ENCODE data around the gene CPLX1. TPM values are rescaled to one million over a fixed set of nuclear protein-coding genes. Genes with fewer than 3 reads are reported as not detected.

Gene CPLX1
- total RNA-seq, 1 experiment from 2014 or later: 3.9 TPM

GRCh38 chr4:854356-854755 is 28.4 kb upstream of the CPLX1 start:
- TF ChIP-seq CTCF (conservative IDR thresholded peaks at IDR 0.05) (no peak), EZH2 (IDR thresholded peaks at IDR 0.05; ENCODE audit: low read depth) (no peak)
- Histone ChIP-seq H3K4me3 (no peak overlapping the region), H3K36me3 (ENCODE audit: low read depth) (no peaks in the 10 kb centered on the region; the same call in 1 of the 2 replicates), H3K27me3 (ENCODE audit: insufficient read depth, low read depth) (no peaks in the 10 kb centered on the region), H3F3A (ENCODE audit: insufficient read depth, low read depth) (no peaks in the 10 kb centered on the region), H3K27ac (no peak overlapping the region), H3K4me2 (no peak overlapping the region), H3K4me1 (replicated peaks; ENCODE audit: insufficient read depth) (no peaks in the 10 kb centered on the region), H3K79me2 (ENCODE audit: low read depth) (no peaks in the 10 kb centered on the region), H2AFZ (no peak overlapping the region), H4K20me1 (ENCODE audit: insufficient read depth) (no peaks in the 10 kb centered on the region), H3K9me2 (ENCODE audit: insufficient read depth) (no peaks in the 10 kb centered on the region), H3K9me3 (ENCODE audit: insufficient read depth, low read depth) (no peaks in the 10 kb centered on the region)
- no TSS peak for BruUV-seq (replicated peaks)
- POLR2A ChIA-PET (ENCODE audit: unreplicated experiment): no interaction called here
- DNase-seq: no peak
- intact Hi-C loops (cut with micrococcal nuclease; ENCODE audit: unreplicated experiment): no loop called here
- CTCF ChIA-PET: no interaction called here

DNA sequence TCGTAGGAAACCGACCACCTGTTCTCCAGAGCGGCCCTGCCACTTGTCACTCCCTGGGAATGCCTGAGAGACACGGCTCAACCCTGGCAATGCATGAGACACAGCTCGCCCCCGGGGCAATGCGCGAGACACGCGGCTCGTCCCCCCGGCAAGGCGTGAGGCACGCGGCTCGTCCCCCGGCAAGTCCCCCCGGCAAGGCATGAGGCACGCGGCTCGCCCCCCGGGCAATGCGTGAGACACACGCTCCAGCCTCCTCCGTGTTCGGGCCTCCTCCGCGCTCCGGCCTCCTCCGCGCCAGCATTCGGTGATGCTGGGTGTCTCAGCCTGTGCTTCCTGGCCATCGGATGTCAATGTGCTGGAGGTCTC is 27.5 kb upstream of the CPLX1 start:
- Histone ChIP-seq H3K36me3 (ENCODE audit: low read depth) (no peaks in the 10 kb centered on the region; the same call in 1 of the 2 replicates), H3K4me3 (no peak overlapping the region), H3K27me3 (ENCODE audit: insufficient read depth, low read depth) (no peaks in the 10 kb centered on the region), H3K79me2 (ENCODE audit: low read depth) (no peaks in the 10 kb centered on the region), H2AFZ (no peak overlapping the region), H4K20me1 (ENCODE audit: insufficient read depth) (no peaks in the 10 kb centered on the region), H3F3A (ENCODE audit: insufficient read depth, low read depth) (no peaks in the 10 kb centered on the region), H3K4me1 (replicated peaks; ENCODE audit: insufficient read depth) (no peaks in the 10 kb centered on the region), H3K27ac (no peak overlapping the region), H3K4me2 (no peak overlapping the region), H3K9me2 (ENCODE audit: insufficient read depth) (no peaks in the 10 kb centered on the region), H3K9me3 (ENCODE audit: insufficient read depth, low read depth) (no peaks in the 10 kb centered on the region)
- ChIA-PET POLR2A (ENCODE audit: unreplicated experiment) (no interaction called here), CTCF (no interaction called here)
- DNase-seq: no peak
- TF ChIP-seq EZH2 (IDR thresholded peaks at IDR 0.05; ENCODE audit: low read depth) (no peak), CTCF (conservative IDR thresholded peaks at IDR 0.05) (no peak)
- intact Hi-C loops (cut with micrococcal nuclease; ENCODE audit: unreplicated experiment): no loop called here
- BruUV-seq (replicated peaks): no TSS peak

- H3K79me2 ChIP-seq (ENCODE audit: low read depth): no peaks in the 10 kb centered on the region
- no peaks in the 10 kb centered on the region for H3K27me3 ChIP-seq (ENCODE audit: insufficient read depth, low read depth)
- H3F3A ChIP-seq (ENCODE audit: insufficient read depth, low read depth): no peaks in the 10 kb centered on the region
- no TSS peak for BruUV-seq (replicated peaks)
- ChIA-PET CTCF (no interaction called here), POLR2A (ENCODE audit: unreplicated experiment) (no interaction called here)
- TF ChIP-seq EZH2 (IDR thresholded peaks at IDR 0.05; ENCODE audit: low read depth): no peak
- TF ChIP-seq CTCF (conservative IDR thresholded peaks at IDR 0.05): no peak
- no peaks in the 10 kb centered on the region for H3K36me3 ChIP-seq (ENCODE audit: low read depth)
- no peaks in the 10 kb centered on the region for H4K20me1 ChIP-seq (ENCODE audit: insufficient read depth)
- no peak overlapping the region for H3K27ac ChIP-seq
- no peaks in the 10 kb centered on the region for H3K9me3 ChIP-seq (ENCODE audit: insufficient read depth, low read depth)
- H2AFZ ChIP-seq: no peak overlapping the region
- no peak for DNase-seq
- H3K4me3 ChIP-seq: no peak overlapping the region
- intact Hi-C loops (cut with micrococcal nuclease; ENCODE audit: unreplicated experiment): no loop called here
- H3K9me2 ChIP-seq (ENCODE audit: insufficient read depth): no peaks in the 10 kb centered on the region
- no peaks in the 10 kb centered on the region for H3K4me1 ChIP-seq (replicated peaks; ENCODE audit: insufficient read depth)
- no peak overlapping the region for H3K4me2 ChIP-seq
Measured at GRCh38 chr4:851701-852430, 25.9 kb upstream of the CPLX1 start.

Data from PC-9 (cell line).